Activated CD4-positive, alpha-beta T cell treated with anti-CD3 and anti-CD28 coated beads for 24 hours (primary cell): ENCODE data around the gene CMTM6.
"Not testable (repeated sequence)": the region's sequence is repeated elsewhere in the genome, so short reads cannot be mapped to it uniquely, and the experiment has no call there.

ENCODE experiments used
- DNase-seq, 2 donors: peaks; one replicate each; pipeline ENCODE4 v3.0.0-alpha.2; 2020; ENCODE audit warnings: low read depth in 2 of 2

Gene CMTM6

DNA sequence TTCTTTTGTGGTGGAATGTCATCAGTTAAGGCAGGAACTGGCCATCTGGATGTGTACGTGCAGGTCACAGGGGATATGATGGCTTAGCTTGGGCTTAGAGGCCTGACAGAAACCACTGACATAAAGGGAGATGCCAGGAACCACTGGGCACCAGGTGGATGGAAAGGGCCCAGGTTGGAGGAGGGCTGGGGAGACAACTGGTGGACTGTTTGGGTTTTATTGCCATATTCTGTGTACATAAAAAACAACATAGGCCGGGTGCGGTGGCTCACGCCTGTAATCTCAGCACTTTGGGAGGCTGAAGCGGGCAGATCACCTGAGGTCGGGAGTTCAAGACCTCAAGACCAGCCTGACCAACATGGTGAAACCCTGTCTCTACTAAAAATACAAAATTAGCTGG, 35.8 kb downstream of the CMTM6 start:
- DNase-seq, result not testable (repeated sequence)

DNA sequence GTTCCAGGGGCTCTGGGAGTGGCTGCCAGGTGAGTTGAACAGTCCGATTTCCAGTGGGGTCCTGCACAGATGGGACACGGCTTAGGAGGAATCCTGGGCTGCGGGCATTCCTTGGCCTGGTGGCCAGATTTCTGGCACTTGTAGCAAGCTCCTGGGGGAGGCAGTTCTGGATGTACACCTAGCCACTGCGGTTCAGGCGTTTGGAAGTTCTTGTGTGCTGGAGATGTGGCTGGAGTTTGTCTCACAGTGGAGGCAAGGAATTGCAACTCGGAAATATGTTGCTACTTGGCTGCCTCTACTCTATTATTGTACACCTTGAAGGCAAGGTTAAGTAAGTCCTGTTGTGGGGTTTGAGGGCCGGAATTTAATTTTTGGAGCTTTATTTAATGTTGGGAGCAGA, 37.9 kb downstream of the CMTM6 start:
- DNase-seq, result not testable (repeated sequence)

DNA sequence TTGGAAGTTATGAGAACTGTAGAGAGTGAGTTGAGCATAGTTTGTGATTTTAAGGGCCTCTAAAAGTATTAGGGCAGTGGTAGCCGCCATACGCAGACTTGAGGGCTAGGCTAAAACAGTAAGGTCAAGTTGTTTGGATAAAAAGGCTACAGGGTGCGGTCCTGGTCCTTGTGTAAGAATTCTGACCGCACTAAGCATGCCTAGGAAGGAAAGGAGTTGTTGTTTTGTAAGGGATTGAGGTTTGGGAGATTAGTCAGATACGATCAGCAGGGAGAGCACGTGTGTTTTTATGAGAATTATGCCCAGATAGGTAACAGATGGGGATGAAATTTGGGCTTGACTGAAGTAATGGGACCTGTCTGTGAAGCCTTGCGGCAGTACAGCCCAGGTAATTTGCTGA, 39.2 kb downstream of the CMTM6 start:
- not testable (repeated sequence) for DNase-seq

DNA sequence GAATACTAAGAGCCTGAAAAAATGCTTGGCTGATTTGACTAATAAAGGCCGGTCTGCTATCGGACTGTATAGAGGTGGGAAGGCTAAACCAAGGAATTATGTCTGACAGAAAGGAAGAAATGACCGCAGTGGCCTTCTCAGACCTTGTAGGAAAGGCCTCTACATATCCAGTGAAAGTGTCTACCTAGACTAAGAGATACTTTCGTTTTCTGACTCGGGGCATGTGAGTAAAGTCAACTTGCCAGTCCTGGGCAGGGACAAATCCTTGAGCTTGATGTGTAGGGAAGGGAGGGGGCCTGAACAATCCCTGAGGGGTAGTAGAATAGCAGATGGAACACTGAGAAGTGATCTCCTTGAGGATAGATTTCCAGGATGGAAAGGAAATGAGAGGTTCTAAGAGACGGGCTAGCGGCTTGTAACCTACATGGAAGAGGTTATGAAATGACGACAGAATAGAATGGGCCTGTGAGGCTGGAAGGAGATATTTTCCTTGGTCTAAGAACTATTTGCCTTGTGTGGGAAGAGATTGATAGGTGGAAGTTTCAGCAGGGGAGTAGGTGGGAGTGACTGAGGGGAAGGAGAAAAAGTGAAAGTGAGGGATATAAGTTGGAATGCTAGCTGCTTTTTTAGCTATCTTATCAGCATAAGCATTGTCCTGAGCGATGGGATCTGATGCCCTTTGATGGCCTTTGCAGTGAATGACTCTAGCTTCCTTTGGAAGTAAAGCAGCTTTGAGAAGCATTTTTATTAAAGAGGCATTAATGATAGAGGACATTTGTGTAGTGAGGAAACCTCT, 40.3 kb downstream of the CMTM6 start:
- DNase-seq, result not testable (repeated sequence)

DNA sequence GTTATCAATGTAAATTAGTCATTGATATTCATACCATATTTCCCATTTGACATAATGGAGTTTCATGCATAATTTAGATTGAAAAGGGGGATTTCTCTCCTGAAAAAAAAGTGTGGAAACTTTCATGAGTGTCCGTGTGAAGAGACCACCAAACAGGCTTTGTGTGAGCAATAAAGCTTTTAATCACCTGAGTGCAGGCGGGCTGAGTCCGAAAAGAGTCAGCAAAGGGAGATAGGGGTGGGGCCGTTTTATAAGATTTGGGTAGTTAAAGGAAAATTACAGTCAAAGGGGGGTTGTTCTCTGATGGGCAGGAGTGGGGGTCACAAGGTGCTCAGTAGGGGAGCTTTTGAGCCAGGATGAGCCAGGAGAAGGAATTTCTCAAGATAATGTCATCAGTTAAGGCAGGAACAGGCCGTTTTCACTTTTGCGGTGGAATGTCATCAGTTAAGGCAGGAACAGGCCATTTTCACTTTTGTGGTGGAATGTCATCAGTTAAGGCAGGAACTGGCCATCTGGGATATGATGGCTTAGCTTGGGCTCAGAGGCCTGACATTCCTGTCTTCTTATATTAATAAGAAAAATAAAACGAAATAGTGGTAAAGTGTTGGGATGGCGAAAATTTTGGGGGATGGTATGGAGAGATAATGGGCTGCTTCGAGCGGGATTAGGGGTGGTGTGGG, 41.7 kb downstream of the CMTM6 start:
- not testable (repeated sequence) for DNase-seq

DNA sequence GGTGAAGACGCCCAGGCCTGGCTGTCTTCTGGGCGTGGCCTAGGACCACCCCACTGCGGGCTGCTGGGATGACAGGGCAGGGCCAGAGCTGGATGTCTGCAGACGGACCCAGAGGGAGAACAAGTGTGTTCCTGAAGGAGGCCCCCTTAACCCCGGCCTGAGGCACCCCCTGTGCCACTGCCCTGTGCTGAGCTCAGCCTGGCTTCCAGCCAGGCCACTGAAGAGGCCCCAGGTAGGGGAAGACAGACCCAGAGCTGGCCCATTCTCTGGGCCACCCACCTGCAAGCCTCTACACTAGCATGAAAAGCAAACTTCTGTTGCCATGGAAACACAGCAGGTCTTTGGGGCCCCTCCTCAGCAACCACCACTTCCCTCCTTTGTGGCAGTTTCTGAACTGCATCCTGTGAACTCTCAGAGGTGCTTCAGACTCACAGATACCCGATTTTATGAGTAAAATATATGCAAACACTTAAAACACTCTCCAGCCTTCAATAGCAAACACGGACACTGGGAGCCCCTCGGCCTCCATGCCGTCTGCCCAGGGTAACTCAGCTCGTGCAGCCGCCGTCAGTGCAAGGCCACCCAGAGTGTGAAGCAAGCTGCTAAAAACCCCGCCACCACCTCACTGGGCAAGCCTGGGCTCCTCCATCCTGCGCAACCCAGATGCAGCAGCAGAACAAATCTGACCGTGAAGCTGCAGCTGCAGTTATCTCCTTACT, 42.5 kb downstream of the CMTM6 start:
- peak; percentile 28 to 44 for DNase-seq

DNA sequence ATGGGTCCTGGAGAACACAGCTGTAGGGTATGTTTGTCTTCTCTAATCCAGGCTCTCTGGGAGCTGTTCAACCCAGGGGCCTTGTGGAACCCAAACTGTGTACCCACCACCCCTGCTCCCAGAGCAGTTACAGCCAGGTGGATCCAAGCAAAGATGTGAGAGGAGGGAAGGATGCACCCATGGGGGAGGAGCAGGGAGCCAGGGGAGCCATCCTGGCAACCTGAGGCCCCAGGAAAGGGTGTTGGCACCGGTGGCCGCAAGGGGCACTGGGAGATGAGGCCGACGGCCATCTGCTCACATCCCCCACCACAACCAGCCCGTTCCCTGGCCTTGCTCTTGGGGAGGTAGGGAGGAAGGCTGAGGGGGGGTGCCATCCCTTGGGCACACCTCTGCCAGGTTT, 43.2 kb downstream of the CMTM6 start:
- DNase-seq, result no peak

DNA sequence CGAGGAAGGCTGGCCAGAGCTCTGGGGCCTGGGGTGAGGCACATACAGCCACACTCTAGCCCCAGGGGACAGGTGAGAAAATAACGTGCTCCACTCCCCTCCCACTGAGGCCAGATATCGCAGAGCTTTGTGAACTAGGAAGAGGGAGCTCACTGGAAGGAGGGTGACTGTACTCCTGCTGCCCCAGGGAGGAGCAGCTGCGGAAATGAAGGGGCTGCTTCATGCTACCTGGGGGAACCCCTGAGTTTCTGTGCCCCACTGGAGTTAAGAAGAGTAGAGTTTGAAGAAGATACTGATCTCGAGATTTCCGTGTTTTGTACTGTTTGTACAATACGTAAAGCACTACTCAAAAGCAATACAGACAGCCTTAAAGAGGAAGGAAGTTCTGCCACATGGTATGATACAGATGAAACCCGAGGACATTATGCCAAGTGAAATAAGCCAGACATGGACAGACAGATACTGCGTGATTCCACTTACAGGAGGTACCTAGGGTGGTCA, 44.6 kb downstream of the CMTM6 start:
- no peak for DNase-seq

DNA sequence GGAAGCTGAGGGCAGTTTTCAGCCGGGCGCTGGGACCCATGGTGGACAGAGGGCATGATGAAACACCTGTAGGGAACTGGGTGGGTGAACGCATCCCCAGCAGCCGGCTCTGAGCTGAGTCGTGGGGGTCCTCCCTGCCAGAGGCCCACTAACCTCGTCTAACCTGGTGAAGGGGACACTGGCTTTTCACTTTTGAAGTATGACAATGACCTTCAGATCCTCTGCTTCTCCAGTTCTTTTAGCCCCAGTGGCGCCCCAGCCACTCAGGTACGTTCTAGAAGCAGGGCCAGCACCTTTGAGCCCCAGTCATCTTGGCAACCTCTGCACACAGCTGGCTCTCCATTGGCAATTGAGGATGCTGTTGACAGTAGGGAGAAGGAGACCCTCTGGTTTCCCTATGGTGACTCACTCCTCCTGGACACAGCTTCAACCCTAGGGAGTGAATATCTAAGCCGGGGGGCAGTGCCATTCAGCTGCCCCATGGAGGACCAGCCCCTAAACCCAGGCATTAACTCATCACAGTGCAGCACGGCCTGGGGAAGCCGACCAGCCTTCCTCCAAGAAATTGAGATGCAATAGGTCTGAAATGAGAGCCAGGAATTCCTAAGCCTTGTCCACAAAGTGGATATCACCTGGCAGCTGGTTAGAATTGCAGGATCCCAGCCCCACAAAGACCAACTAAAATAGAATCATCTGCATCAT, 46.1 kb downstream of the CMTM6 start:
- DNase-seq, result no peak

DNA sequence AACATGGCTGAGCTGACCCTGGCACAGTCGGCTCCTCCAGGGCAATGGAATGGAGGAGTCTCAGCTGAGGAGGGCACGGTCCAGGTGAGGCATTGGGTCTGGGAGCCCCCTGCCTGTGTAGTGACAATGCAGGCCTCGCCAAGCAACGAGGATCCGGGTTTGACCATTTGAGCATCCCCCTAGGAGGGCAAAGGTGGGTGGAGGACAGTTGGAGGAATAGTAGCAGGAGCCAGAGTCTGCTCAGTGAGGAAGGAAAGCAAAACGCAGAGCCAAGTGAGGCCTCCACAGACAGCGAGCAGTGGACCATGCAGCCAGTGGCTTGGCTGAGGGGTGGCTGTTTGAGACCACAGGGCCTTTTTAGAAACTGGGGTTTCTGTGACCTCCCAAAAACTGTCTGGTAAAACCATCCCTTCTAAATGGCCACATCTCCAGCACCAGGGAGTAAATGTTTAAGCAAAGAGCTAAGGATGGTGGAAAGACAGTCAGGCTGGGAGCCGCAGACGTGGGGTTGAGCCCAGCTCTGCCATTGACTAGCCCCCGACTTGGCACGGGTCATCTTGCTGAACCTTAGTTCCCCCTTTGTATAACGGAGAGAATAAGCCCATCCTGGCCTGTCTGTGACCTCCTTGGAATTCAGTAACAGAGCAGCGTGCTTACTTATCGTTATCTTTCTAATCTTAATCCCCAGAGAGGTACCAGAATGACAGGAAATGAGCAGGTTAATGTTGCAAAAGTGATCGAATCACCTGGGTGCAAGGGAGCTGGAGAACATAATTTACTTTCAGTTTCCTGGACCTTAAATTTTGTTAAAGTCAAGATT, 46.8 kb downstream of the CMTM6 start:
- no peak for DNase-seq

DNA sequence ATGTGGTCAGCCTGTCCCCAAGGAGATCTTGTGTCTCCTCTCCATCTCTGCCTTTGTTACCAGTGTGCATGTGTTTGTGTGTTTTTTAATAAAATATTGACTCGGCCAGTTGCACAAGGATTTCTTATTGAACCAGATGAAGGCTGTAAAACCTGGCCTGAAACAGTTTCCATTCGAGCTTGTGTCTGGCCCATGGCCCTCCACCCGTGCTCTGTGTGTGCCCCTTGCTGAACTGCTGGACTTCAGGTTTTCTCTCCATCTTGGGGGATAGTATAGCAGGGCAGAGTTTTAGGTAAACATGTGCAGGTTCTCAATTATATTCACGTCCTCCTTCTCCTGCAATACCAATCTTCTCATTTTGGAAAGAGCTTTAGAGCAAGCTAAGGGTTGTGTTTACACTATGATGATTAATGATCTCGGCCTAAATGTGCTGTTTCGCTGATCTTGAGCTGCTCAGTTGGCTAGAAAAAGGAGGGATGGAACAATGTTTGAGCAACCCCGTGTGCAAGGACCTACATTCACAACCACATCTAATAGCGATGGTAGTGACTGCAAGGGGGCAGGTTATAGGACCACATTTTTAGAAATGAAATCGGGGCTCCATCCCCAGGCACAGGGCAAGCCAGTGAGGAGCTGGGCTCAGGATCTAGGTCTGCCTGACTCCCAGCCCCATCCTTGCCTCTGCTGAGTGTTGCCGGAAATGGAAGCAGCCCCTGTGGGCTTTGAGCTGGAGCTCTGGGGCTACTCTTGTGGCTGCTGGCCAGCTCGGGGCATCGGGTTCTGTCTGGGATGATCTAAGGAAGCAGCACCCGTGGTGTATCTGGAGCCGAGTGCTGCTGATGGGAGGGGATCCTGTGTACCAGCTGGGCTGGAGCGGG, 47.7 kb downstream of the CMTM6 start:
- DNase-seq, result no peak

DNA sequence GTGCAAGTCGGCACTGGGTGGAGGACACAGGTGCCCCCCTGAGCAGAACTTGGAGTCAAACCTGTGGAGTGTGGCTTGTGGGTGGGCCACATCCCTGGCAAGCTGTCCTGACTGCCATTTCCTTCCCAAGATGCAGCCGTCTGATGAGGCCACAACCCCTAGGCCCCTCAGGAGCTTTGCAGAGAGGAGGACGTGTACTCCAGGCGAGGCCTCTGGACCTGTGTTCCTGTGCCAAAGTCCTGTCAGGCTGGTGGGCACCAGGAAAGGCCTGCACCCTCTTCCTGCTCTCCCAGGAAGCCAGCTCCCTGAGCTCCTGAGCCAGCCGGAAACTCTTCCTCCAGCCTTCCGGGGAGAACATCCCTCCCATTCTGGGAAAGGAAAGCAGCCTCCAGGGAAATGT, 48.5 kb downstream of the CMTM6 start:
- no peak for DNase-seq

DNA sequence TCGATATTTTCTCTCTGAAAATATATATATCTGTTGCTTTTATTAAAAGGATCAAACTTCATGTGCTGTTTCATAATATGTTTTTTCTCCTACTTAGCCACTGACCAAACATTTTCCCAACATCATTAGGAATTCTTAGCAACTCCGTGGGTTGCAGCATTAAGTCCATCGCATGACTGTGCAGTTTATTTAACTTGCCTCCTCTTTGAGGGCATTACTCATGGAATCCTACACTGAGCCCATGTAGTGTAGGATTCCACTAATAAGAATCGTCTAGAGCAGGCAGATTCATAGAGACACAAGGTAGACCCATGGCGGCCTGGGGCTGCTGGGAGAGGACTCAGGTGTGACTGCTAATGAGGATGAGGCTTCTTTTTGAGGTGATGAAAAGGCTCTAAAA, 49.3 kb downstream of the CMTM6 start:
- DNase-seq, result no peak

DNA sequence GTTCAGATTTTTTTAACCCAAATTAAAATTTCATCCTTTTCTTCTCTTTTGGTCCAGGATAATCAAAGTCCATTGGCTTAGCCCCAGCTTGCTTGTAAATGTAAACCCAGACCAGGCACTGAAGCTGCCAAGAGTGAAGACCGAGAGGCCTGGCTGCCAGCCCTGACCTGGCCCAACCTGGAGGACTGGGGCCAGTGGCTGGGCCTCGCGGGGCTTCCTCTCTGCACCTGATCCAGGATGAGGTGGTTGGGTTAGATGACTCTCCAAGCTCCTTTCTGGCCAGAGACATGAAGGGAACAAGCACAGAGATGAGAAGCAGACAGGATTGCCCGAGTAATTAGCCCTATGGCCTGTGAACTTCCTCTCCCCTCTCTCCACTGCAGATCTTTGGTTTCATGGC, 50.6 kb downstream of the CMTM6 start:
- DNase-seq, result no peak

DNA sequence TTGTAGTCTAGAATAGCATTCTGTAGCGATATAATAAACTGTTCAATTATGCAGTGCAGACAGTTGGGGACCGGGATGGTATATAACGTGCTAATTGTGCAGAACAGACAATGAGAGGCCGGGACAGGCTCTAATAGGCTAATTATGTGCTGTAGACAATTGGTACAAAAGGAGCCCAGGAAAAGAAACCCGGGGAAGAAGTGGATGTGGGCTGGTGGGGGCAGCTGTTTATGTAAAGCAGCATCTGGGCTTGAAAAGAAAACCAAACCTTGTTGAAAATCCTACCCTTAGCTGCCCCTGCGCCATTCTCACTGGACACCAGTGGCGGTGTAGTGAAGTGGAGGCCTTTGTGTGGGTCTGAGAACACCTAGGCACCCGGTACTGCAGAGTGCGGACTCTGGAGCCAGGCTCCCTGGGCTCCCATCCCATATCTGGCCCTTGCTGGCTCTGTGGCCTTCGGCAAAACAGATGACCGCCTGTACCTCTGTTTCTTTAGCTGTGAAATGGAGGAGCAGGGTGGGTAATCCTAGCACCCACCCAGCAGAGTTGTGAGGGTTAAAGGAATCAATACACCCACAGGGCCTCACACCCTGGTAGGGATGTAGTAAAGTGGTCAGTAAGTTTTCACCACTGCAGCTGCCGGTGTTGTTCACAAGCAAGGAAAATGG, 51.5 kb downstream of the CMTM6 start:
- no peak for DNase-seq

DNA sequence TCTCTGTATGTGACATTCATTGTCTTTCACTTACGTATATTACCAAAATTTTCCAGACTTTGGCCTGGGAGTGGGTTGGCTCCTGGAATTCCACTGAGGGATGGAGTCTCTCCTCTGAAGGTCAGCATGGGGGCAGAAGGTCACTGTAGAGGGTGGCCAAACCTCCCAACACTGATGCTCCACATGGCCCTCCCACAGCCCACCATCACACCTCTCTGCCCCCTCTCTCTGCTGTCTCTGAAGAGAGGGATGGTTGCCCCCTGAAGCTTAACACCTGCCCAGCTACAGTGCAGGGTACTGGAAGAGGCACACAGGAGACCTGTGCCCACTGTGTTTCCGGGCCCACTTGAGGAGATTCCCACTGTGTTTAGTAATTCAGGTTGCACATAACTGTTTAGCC, 52.2 kb downstream of the CMTM6 start:
- DNase-seq, result no peak

DNA sequence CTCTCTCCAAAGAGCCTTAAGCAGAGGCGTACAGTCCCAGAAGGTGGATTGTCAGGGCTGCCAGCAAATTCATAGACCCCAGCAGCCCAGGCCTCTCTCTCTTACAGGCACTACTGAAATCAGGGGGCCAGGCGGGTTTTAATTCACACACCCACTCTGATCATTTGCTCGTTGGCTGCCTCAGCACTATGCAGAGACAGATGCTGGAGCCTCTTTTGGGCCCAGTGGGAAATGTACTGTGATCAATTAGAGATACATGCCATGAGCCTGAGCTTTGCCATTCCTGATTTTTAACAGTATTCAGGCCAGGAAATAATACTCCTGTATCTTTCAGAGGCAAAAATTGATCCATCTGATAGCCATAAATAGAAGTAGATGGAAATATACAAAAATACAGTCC, 53.0 kb downstream of the CMTM6 start:
- no peak for DNase-seq

DNA sequence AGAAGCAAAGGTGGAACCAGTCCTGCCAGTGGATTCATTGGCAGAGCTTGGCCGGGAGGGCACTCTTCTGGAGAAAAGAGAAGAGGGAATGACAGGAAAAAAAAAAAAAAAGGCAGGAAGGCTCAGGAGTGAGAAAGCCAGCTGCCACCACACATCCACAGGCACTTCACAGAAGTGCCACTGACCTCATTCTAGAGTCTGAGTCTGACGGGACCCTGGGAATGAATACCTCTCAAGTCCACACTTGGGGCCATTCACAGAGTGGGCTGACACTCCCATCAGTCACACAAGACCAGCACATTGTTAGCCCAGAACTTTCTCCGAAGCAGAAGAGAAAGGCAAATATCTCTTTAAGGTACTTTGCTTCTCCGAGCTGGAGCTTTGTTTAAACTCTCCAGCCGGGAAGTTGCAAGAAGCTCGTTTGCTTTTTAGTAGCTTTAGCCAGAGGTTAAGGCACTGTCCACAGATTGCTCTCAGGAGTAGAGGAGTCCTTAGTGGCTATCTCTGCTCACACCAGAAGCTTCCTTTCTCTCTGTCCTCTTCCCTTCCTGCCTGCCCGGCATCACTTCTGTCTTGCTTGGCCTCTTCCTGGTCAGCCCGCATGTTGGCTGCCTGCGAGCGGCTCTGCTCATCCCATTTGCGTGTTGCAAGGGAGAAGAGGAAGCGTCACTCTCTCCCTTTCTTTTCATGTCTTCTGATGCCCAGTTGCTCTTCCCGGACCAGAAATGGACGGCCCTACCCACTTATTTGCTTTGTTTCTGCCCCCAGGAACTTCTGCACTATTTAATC, 53.8 kb downstream of the CMTM6 start:
- no peak for DNase-seq
